Measurements from ENCODE around the gene SUN1. TPM values are rescaled to one million over a fixed set of nuclear protein-coding genes. Genes with fewer than 3 reads are reported as not detected.
"Not testable (repeated sequence)": the region's sequence is repeated elsewhere in the genome, so short reads cannot be mapped to it uniquely, and the experiment has no call there.

SUN1 gene
- total RNA-seq, 4 donors from 2014 or later: 139 to 624 (median 446) TPM

- no peaks in the 10 kb centered on the region for H3K9me3 ChIP-seq
- peaks cover 0 to 5% of the 10 kb centered on the region in 2 donors for H3K4me1 ChIP-seq
- H3K27ac ChIP-seq: no peak overlapping the region
- no peaks in the 10 kb centered on the region for H3K36me3 ChIP-seq
- no peak overlapping the region for H3K4me3 ChIP-seq
- intact Hi-C loops (cut with DNase I; ENCODE audit: low total_unique reads): no loop called here
- DNase-seq: peak in 1 of 2 donors; percentile 13
- no peak for TF ChIP-seq POLR2A (IDR thresholded peaks at IDR 0.05)
- TF ChIP-seq CTCF (IDR thresholded peaks at IDR 0.05): no peak
- H3K27me3 ChIP-seq: no peaks in the 10 kb centered on the region
Observed at GRCh38 chr7:922334-923107, 90.2 kb downstream of the SUN1 start.

GRCh38 chr7:923108-924041 lies 91.1 kb downstream of the SUN1 start:
- Histone ChIP-seq H3K27ac (no peak overlapping the region), H3K4me3 (no peak overlapping the region), H3K9me3 (no peaks in the 10 kb centered on the region), H3K27me3 (no peaks in the 10 kb centered on the region), H3K4me1 (peaks cover 0 to 5% of the 10 kb centered on the region in 2 donors), H3K36me3 (no peaks in the 10 kb centered on the region)
- TF ChIP-seq CTCF (IDR thresholded peaks at IDR 0.05): no peak
- TF ChIP-seq POLR2A (IDR thresholded peaks at IDR 0.05): no peak
- intact Hi-C loops (cut with DNase I; ENCODE audit: low total_unique reads): no loop called here
- peak in 1 of 2 donors; percentile 37 for DNase-seq

- intact Hi-C loops (cut with DNase I; ENCODE audit: low total_unique reads); H3K36me3 ChIP-seq; H3K27ac ChIP-seq; H3K4me3 ChIP-seq; H3K27me3 ChIP-seq; H3K4me1 ChIP-seq; H3K9me3 ChIP-seq: not testable (repeated sequence)
- peak in 1 of 2 donors; percentile 7 for DNase-seq
Observed at GRCh38 chr7:924042-924441, 91.8 kb downstream of the SUN1 start.

Other genes starting within 250 kb of the SUN1 start
- 10 to 100 TPM in 2 of 4 donors, 1 to 10 TPM in 2; 5.6 to 34.3 (median 13.3) TPM for gene DNAAF5, start 105.8 kb upstream of the SUN1 start, total RNA-seq
- gene PRKAR1B, start 105.2 kb upstream of the SUN1 start, total RNA-seq: 10 to 100 TPM in 3 of 4 donors, 1 to 10 TPM in 1; 1.0 to 45.2 (median 28.7) TPM
- gene GET4, start 44.1 kb downstream of the SUN1 start, total RNA-seq: 10 to 100 TPM in 3 of 4 donors, 1 to 10 TPM in 1; 6.1 to 39.4 (median 26.7) TPM
- gene ADAP1, start 122.2 kb downstream of the SUN1 start, total RNA-seq: 10 to 100 TPM in 2 of 4 donors, 1 to 10 TPM in 2; 3.2 to 17.4 (median 10.9) TPM
- 10 to 100 TPM in 3 of 4 donors, 1 to 10 TPM in 1; 2.6 to 32.5 (median 20.1) TPM for gene COX19, start 143.1 kb downstream of the SUN1 start, total RNA-seq
- 1 to 10 TPM in 1 of 4 donors, not detected in 3; 6.6 TPM for gene CYP2W1, start 150.7 kb downstream of the SUN1 start, total RNA-seq
- 100 to 1,000 TPM in 1 of 4 donors, 10 to 100 TPM in 3; 10.0 to 110 (median 32.9) TPM for gene GPR146, start 212.1 kb downstream of the SUN1 start, total RNA-seq

Measured in uterus (tissue), 4 donors.